K562 (cell line): ENCODE results near the gene PMPCB. TPM values are rescaled to one million over a fixed set of nuclear protein-coding genes. Genes with fewer than 3 reads are reported as not detected.
A peak's percentile ranks its signal among the peaks of the same experiment; 100 is the strongest.

ENCODE experiments used
- E2F5 ChIP-seq: sonication (generic); formaldehyde crosslinking; IDR thresholded peaks from 2 replicates; pipeline ENCODE4 v1.8.0; 2022; ENCODE audit warnings: mild to moderate bottlenecking, missing genetic modification reagents
- ETS1 ChIP-seq: conservative IDR thresholded peaks from 2 replicates; pipeline ENCODE4 v1.6.1; 2011; ENCODE audit warnings: low read depth, mild to moderate bottlenecking, low read length; ENCODE audit not compliant: control insufficient read depth
- POLR2H ChIP-seq: IDR thresholded peaks from 2 replicates; pipeline ENCODE4 v1.6.1; 2016; ENCODE audit warnings: missing genetic modification characterization, low read depth, mild to moderate bottlenecking, control low read depth, missing compliant biosample characterization, moderate library complexity
- SP2 ChIP-seq: IDR thresholded peaks from 2 replicates; pipeline ENCODE4 v1.6.1; 2011; ENCODE audit warnings: mild to moderate bottlenecking, low read depth, low read length, moderate library complexity; ENCODE audit not compliant: poor library complexity, severe bottlenecking; ENCODE audit errors: extremely low read depth
- TCF7 ChIP-seq: sonication (generic); IDR thresholded peaks from 2 replicates; pipeline ENCODE4 v1.6.1; 2016; ENCODE audit warnings: antibody characterized with exemption, borderline replicate concordance
- TFAP4 ChIP-seq: sonication (generic); formaldehyde crosslinking; IDR thresholded peaks from 2 replicates; pipeline ENCODE4 v1.8.0; 2022; ENCODE audit warnings: missing genetic modification reagents, mild to moderate bottlenecking, moderate library complexity, borderline replicate concordance
- ZNF274 ChIP-seq: IDR thresholded peaks from 2 replicates; pipeline ENCODE4 v1.6.1; 2011; ENCODE audit warnings: low read depth, mild to moderate bottlenecking, low read length, moderate library complexity, borderline replicate concordance
- ZNF282 ChIP-seq: sonication (generic); formaldehyde crosslinking; IDR thresholded peaks from 2 replicates; pipeline ENCODE4 v1.8.1; 2023; ENCODE audit warnings: missing genetic modification reagents
- ZNF407 ChIP-seq: fragments of 450-650 bp; IDR thresholded peaks from 2 replicates; pipeline ENCODE4 v1.6.1; 2016; ENCODE audit warnings: low read depth
- polyA plus RNA-seq, 8 experiments: library from polyadenylated mRNA; depleted of rRNA in 4 of 8; stranded (reverse) in 5 of 8; unstranded in 3 of 8; fragments of >200 nt; fragmentation: Nextera tagmentation in 2 of 8; fragmentation: Illumina TruSeq in 1 of 8; extraction: Ambion mirVana in 2 of 8; extraction: Trizol in 1 of 8; gene quantifications; 2 replicates each; pipeline versions ENCODE4 v1.2.1 to v1.2.3, GENCODE V29; 2011 to 2014; ENCODE audit warnings: inconsistent platforms in 1 of 8, missing spikeins in 1 of 8
- total RNA-seq, 7 experiments: library from RNA; depleted of rRNA in 6 of 7; stranded (reverse); fragments of >200 nt in 6 of 7; fragmentation: Illumina TruSeq in 2 of 7; extraction: Trizol in 2 of 7; gene quantifications; 2 replicates each; pipeline versions ENCODE4 v1.2.1 to v1.2.3, GENCODE V29; 2011 to 2021; ENCODE audit warnings: low replicate concordance in 1 of 7

The PMPCB gene
- total and polyA plus RNA-seq, 9 of the 15 experiments (the other 6 are each of a cell fraction or from before 2014, with no cell fraction given): 61.2 to 209 (median 105) TPM

- no peak for TF ChIP-seq ZNF407
- peak; percentile 40; the same call in 1 of the 2 replicates for TF ChIP-seq E2F5 (CRISPR knock-in tag)
- peak; percentile 82; the same call in 1 of the 2 replicates for TF ChIP-seq ETS1
- TF ChIP-seq TFAP4 (CRISPR knock-in tag): peak; percentile 83
- TF ChIP-seq POLR2H (tag): peak; percentile 73
- TF ChIP-seq ZNF282 (CRISPR knock-in tag): no peak
- TF ChIP-seq SP2: no peak
- TF ChIP-seq ZNF274: no peak
- TF ChIP-seq TCF7: 0 out of 2 replicates have a peak, but pooled peaks have one; percentile 18
Measured at GRCh38 chr7:103296901-103297836, at the start of gene PMPCB (continued).
